DND-41 (cell line): ENCODE measurements around the gene CMC4.

Experiments
- ATAC-seq: fragments of 200-7000 bp; cut with Tn5 transposase; 3 replicates; pipeline ENCODE4 v1.9.1; 2021; ENCODE audit warnings: low read depth; ENCODE audit not compliant: insufficient read depth
- DNase-seq: peaks from one replicate; pipeline ENCODE4 v3.0.0-alpha.2; 2020
- H2AFZ ChIP-seq: 2 replicates; pipeline ENCODE4 v1.6.0; 2012; ENCODE audit warnings: low read depth, low read length
- H3K27ac ChIP-seq: 2 replicates; pipeline ENCODE4 v1.5.1; 2012; ENCODE audit warnings: low read length, inconsistent platforms
- H3K27me3 ChIP-seq: fragments of 200-600 bp; sonication (generic); 2 replicates; pipeline ENCODE4 v1.6.0; 2012; ENCODE audit warnings: low read length, mild to moderate bottlenecking, inconsistent platforms; ENCODE audit not compliant: insufficient read depth, poor library complexity
- H3K36me3 ChIP-seq: 2 replicates; pipeline ENCODE4 v1.5.1; 2012; ENCODE audit warnings: low read length, inconsistent platforms; ENCODE audit not compliant: insufficient read depth
- H3K4me1 ChIP-seq: 2 replicates; pipeline ENCODE4 v1.5.1; 2012; ENCODE audit warnings: mild to moderate bottlenecking, low read length; ENCODE audit not compliant: insufficient read depth
- H3K4me2 ChIP-seq: 2 replicates; pipeline ENCODE4 v1.6.0; 2012; ENCODE audit warnings: mild to moderate bottlenecking, moderate library complexity, low read length, inconsistent platforms; ENCODE audit not compliant: insufficient read depth
- H3K4me3 ChIP-seq, 2 experiments: fragments of 200-600 bp in 1 of 2; shearing (Covaris generic) in 1 of 2; 2 replicates each; pipeline ENCODE4 v1.5.1; 2012 to 2016; ENCODE audit warnings: inconsistent platforms in 2 of 2, low read length in 2 of 2, mild to moderate bottlenecking in 2 of 2, low read depth in 1 of 2, moderate library complexity in 1 of 2
- H3K79me2 ChIP-seq: 2 replicates; pipeline ENCODE4 v1.6.0; 2012; ENCODE audit warnings: low read length, inconsistent platforms; ENCODE audit not compliant: insufficient read depth
- H3K9ac ChIP-seq: 2 replicates; pipeline ENCODE4 v1.6.0; 2012; ENCODE audit warnings: low read depth, mild to moderate bottlenecking, inconsistent platforms, low read length, moderate library complexity
- H3K9me3 ChIP-seq: 2 replicates; pipeline ENCODE4 v1.5.1; 2012; ENCODE audit warnings: low read length, moderate library complexity, mild to moderate bottlenecking, inconsistent platforms; ENCODE audit not compliant: insufficient read depth, severe bottlenecking
- H4K20me1 ChIP-seq: 2 replicates; pipeline ENCODE4 v1.6.0; 2012; ENCODE audit warnings: low read length; ENCODE audit not compliant: insufficient read depth
- CTCF ChIP-seq: IDR thresholded peaks from 2 replicates; pipeline ENCODE4 v1.5.1; 2012; ENCODE audit warnings: borderline replicate concordance, low read length, moderate library complexity, mild to moderate bottlenecking; ENCODE audit not compliant: poor library complexity, severe bottlenecking; ENCODE audit errors: extremely low read depth
- EZH2 ChIP-seq: IDR thresholded peaks from 3 replicates; pipeline ENCODE4 v1.6.1; 2012; ENCODE audit warnings: borderline replicate concordance, low read depth, mild to moderate bottlenecking, moderate library complexity, low read length, inconsistent platforms; ENCODE audit not compliant: severe bottlenecking

CMC4 gene

GRCh38 chrX:155094468-155095061 lies 23.6 kb upstream of the CMC4 start:
- no peak overlapping the region for H3K4me3 ChIP-seq
- H3K79me2 ChIP-seq: no peaks in the 10 kb centered on the region
- H3K4me2 ChIP-seq: no peak overlapping the region
- DNase-seq (peak; percentile 30), ATAC-seq (peak; percentile 78)
- peaks cover 19% of the 10 kb centered on the region; the same call in 1 of the 2 replicates for H3K36me3 ChIP-seq
- no peaks in the 10 kb centered on the region for H3K9me3 ChIP-seq
- H3K9ac ChIP-seq: no peak overlapping the region
- no peaks in the 10 kb centered on the region for H3K4me1 ChIP-seq
- H4K20me1 ChIP-seq: no peaks in the 10 kb centered on the region
- H3K27me3 ChIP-seq: no peaks in the 10 kb centered on the region
- H2AFZ ChIP-seq: no peak overlapping the region
- TF ChIP-seq EZH2: no peak
- peak; percentile 74 for TF ChIP-seq CTCF
- no peak overlapping the region for H3K27ac ChIP-seq

GRCh38 chrX:155086961-155087735 lies 16.2 kb upstream of the CMC4 start:
- no peaks in the 10 kb centered on the region for H3K4me1 ChIP-seq
- H3K27me3 ChIP-seq: no peaks in the 10 kb centered on the region
- no peak overlapping the region for H3K27ac ChIP-seq
- no peaks in the 10 kb centered on the region for H3K79me2 ChIP-seq
- no peaks in the 10 kb centered on the region for H3K9me3 ChIP-seq
- peaks cover 27% of the 10 kb centered on the region for H3K36me3 ChIP-seq
- H2AFZ ChIP-seq: no peak overlapping the region
- DNase-seq: no peak
- no peak overlapping the region for H3K9ac ChIP-seq
- H3K4me2 ChIP-seq: no peak overlapping the region
- H3K4me3 ChIP-seq: no peak overlapping the region
- no peaks in the 10 kb centered on the region; the same call in 1 of the 2 replicates for H4K20me1 ChIP-seq
- ATAC-seq: no peak
- TF ChIP-seq EZH2: no peak

GRCh38 chrX:155086202-155086840 lies 15.4 kb upstream of the CMC4 start:
- Histone ChIP-seq H3K27ac (no peak overlapping the region), H3K4me3 (no peak overlapping the region), H3K9me3 (no peaks in the 10 kb centered on the region), H2AFZ (no peak overlapping the region), H4K20me1 (no peaks in the 10 kb centered on the region; the same call in 1 of the 2 replicates), H3K4me2 (no peak overlapping the region), H3K27me3 (no peaks in the 10 kb centered on the region), H3K9ac (no peak overlapping the region), H3K79me2 (no peaks in the 10 kb centered on the region), H3K4me1 (no peaks in the 10 kb centered on the region), H3K36me3 (peaks cover 27% of the 10 kb centered on the region)
- TF ChIP-seq EZH2 (no peak), CTCF (peak; percentile 60)
- ATAC-seq (peak; percentile 60; the same call in 2 of the 3 replicates), DNase-seq (peak; percentile 36)
